Duodenal mucosa (tissue), 2 donors: Measurements from ENCODE around the gene ARHGEF10L.

Experiments used
- H3K27ac ChIP-seq: one replicate; pipeline ENCODE4 v1.7.0; 2013; ENCODE audit warnings: low read depth, low read length
- H3K27me3 ChIP-seq, 2 donors: one replicate each; pipeline ENCODE4 v1.7.0; 2013; ENCODE audit warnings: low read length in 2 of 2, control low read depth in 1 of 2; ENCODE audit not compliant: insufficient read depth in 2 of 2, control insufficient read depth in 1 of 2
- H3K36me3 ChIP-seq, 2 donors: one replicate each; pipeline ENCODE4 v1.7.0; 2013; ENCODE audit warnings: low read length in 2 of 2, control low read depth in 1 of 2; ENCODE audit not compliant: insufficient read depth in 2 of 2, control insufficient read depth in 1 of 2
- H3K4me1 ChIP-seq, 2 donors: one replicate each; pipeline ENCODE4 v1.7.0; 2013; ENCODE audit warnings: low read length in 2 of 2, control low read depth in 1 of 2; ENCODE audit not compliant: insufficient read depth in 2 of 2, control insufficient read depth in 1 of 2
- H3K4me3 ChIP-seq, 2 donors: one replicate each; pipeline ENCODE4 v1.7.0; 2013; ENCODE audit warnings: low read length in 2 of 2, low read depth in 1 of 2
- H3K9ac ChIP-seq, 2 donors: one replicate each; pipeline ENCODE4 v1.7.0; 2013; ENCODE audit warnings: low read length in 2 of 2, low read depth in 1 of 2
- H3K9me3 ChIP-seq, 2 donors: one replicate each; pipeline ENCODE4 v1.7.0; 2013; ENCODE audit warnings: low read length in 2 of 2, control low read depth in 1 of 2; ENCODE audit not compliant: control insufficient read depth in 1 of 2

Gene ARHGEF10L

GRCh38 chr1:17721444-17721843 lies 181.9 kb downstream of the ARHGEF10L start:
- H3K27ac ChIP-seq, result no peak overlapping the region
- no peak overlapping the region for H3K4me3 ChIP-seq
- H3K9ac ChIP-seq, result no peak overlapping the region
- H3K4me1 ChIP-seq, result no peaks in the 10 kb centered on the region
- peaks cover 0 to 4% of the 10 kb centered on the region in 2 donors for H3K27me3 ChIP-seq
- no peaks in the 10 kb centered on the region for H3K9me3 ChIP-seq
- H3K36me3 ChIP-seq, result no peaks in the 10 kb centered on the region

GRCh38 chr1:17723684-17724083 lies 184.2 kb downstream of the ARHGEF10L start:
- Histone ChIP-seq H3K4me3 (no peak overlapping the region), H3K27me3 (peaks cover 0 to 4% of the 10 kb centered on the region in 2 donors), H3K4me1 (no peaks in the 10 kb centered on the region), H3K9me3 (no peaks in the 10 kb centered on the region), H3K27ac (no peak overlapping the region), H3K9ac (no peak overlapping the region), H3K36me3 (no peaks in the 10 kb centered on the region)

- Histone ChIP-seq H3K4me3 (no peak overlapping the region), H3K36me3 (no peaks in the 10 kb centered on the region), H3K4me1 (no peaks in the 10 kb centered on the region), H3K27ac (no peak overlapping the region), H3K27me3 (peaks cover 1 to 4% of the 10 kb centered on the region in 2 donors), H3K9ac (no peak overlapping the region), H3K9me3 (no peaks in the 10 kb centered on the region)
These were observed 184.7 kb downstream of the ARHGEF10L start for GRCh38 chr1:17724150-17724549.

GRCh38 chr1:17725084-17725719 lies 185.7 kb downstream of the ARHGEF10L start:
- no peak overlapping the region for H3K9ac ChIP-seq
- no peaks in the 10 kb centered on the region for H3K9me3 ChIP-seq
- no peak overlapping the region for H3K4me3 ChIP-seq
- no peaks in the 10 kb centered on the region for H3K4me1 ChIP-seq
- no peak overlapping the region for H3K27ac ChIP-seq
- no peaks in the 10 kb centered on the region for H3K36me3 ChIP-seq
- peaks cover 4% of the 10 kb centered on the region in 2 donors for H3K27me3 ChIP-seq

- Histone ChIP-seq H3K4me1 (no peaks in the 10 kb centered on the region), H3K9me3 (no peaks in the 10 kb centered on the region), H3K27ac (no peak overlapping the region), H3K9ac (no peak overlapping the region), H3K36me3 (no peaks in the 10 kb centered on the region), H3K4me3 (no peak overlapping the region), H3K27me3 (peaks cover 0 to 6% of the 10 kb centered on the region in 2 donors)
These were observed 186.5 kb downstream of the ARHGEF10L start for GRCh38 chr1:17725811-17726582.

GRCh38 chr1:17728123-17728712 lies 188.7 kb downstream of the ARHGEF10L start:
- H3K27ac ChIP-seq, result no peak overlapping the region
- no peak overlapping the region for H3K9ac ChIP-seq
- no peaks in the 10 kb centered on the region for H3K4me1 ChIP-seq
- H3K36me3 ChIP-seq, result no peaks in the 10 kb centered on the region
- H3K9me3 ChIP-seq, result no peaks in the 10 kb centered on the region
- H3K27me3 ChIP-seq, result peaks cover 0 to 7% of the 10 kb centered on the region in 2 donors
- H3K4me3 ChIP-seq, result no peak overlapping the region

- H3K27ac ChIP-seq, result no peak overlapping the region
- no peaks in the 10 kb centered on the region for H3K4me1 ChIP-seq
- H3K36me3 ChIP-seq, result no peaks in the 10 kb centered on the region
- H3K27me3 ChIP-seq, result peaks cover 0 to 7% of the 10 kb centered on the region in 2 donors
- no peak overlapping the region for H3K9ac ChIP-seq
- H3K4me3 ChIP-seq, result no peak overlapping the region
- no peaks in the 10 kb centered on the region for H3K9me3 ChIP-seq
These were observed 189.8 kb downstream of the ARHGEF10L start for GRCh38 chr1:17729248-17729647.

- Histone ChIP-seq H3K4me3 (no peak overlapping the region), H3K27ac (no peak overlapping the region), H3K9ac (no peak overlapping the region), H3K27me3 (peaks cover 0 to 7% of the 10 kb centered on the region in 2 donors), H3K4me1 (no peaks in the 10 kb centered on the region), H3K36me3 (no peaks in the 10 kb centered on the region), H3K9me3 (no peaks in the 10 kb centered on the region)
These were observed 190.4 kb downstream of the ARHGEF10L start for GRCh38 chr1:17729909-17730308.

- Histone ChIP-seq H3K36me3 (no peaks in the 10 kb centered on the region), H3K27me3 (peaks cover 0 to 7% of the 10 kb centered on the region in 2 donors), H3K27ac (no peak overlapping the region), H3K9me3 (no peaks in the 10 kb centered on the region), H3K4me1 (no peaks in the 10 kb centered on the region), H3K9ac (no peak overlapping the region), H3K4me3 (no peak overlapping the region)
These were observed 192.0 kb downstream of the ARHGEF10L start for GRCh38 chr1:17731460-17731859.

GRCh38 chr1:17732475-17732874 lies 193.0 kb downstream of the ARHGEF10L start:
- Histone ChIP-seq H3K27me3 (peaks cover 7 to 9% of the 10 kb centered on the region in 2 donors), H3K27ac (no peak overlapping the region), H3K4me1 (no peaks in the 10 kb centered on the region), H3K36me3 (no peaks in the 10 kb centered on the region), H3K9ac (no peak overlapping the region), H3K4me3 (no peak overlapping the region), H3K9me3 (no peaks in the 10 kb centered on the region)
